DOHH2 (cell line): Measurements from ENCODE around the gene CTTNBP2NL.

ENCODE experiments used
- CTCF ChIP-seq: fragments of 200-600 bp; sonication (generic); IDR thresholded peaks from one replicate; pipeline ENCODE4 v1.5.1; 2014; ENCODE audit warnings: antibody characterized with exemption, mild to moderate bottlenecking, low read depth, low read length; ENCODE audit not compliant: poor library complexity, severe bottlenecking
- EZH2phosphoT487 ChIP-seq: fragments of 200-600 bp; sonication (generic); IDR thresholded peaks from 2 replicates; pipeline ENCODE4 v1.6.1; 2017; ENCODE audit warnings: borderline replicate concordance, mild to moderate bottlenecking, antibody characterized with exemption, low read length, moderate library complexity, mixed read lengths

- TF ChIP-seq CTCF (no peak), EZH2phosphoT487 (no peak)
Measured at GRCh38 chr1:112506731-112507130, 110.7 kb downstream of the CTTNBP2NL start.
